ENCODE data around the gene MARCO. TPM values are rescaled to one million over a fixed set of nuclear protein-coding genes. Genes with fewer than 3 reads are reported as not detected.

MARCO gene
- total RNA-seq, 1 experiment from 2014 or later, result 0.54 TPM

- no peak for DNase-seq (ENCODE audit: low read depth, low spot score)
Observed at GRCh38 chr2:118980573-118980972, 38.6 kb downstream of the MARCO start.

DNA sequence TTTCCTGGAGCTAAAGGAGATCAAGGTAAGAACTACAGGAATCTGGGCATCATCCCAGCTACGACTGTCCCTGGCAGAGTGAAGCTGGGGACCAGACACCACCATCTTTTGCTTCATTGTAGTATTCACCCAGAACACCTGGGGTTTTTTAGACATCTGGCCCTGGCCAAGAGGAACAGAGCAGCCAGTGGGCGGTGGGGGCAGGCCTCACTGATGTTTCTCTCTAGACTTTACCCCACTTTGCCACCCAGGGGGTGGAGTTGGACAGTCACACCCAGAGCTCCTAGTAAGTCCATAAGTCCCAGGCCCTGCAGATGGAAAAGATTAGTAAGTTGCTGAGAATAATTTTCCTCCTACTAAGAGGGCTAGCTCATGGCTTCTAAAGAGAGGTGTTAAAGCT lies 39.6 kb downstream of the MARCO start:
- no peak for ATAC-seq
- intact Hi-C loops (cut with micrococcal nuclease), result no loop called here
- no peaks in the 10 kb centered on the region for H3K9me2 ChIP-seq (ENCODE audit: insufficient read depth)
- RAD21 ChIA-PET (ENCODE audit: low non-redundant PET in 1 of 2, low total read pairs in 2 of 2, uncharacterized antibody in 2 of 2, unreplicated experiment in 2 of 2), result no interaction called here
- H3K4me1 ChIP-seq (ENCODE audit: control insufficient read depth in 1 of 2, insufficient read depth in 2 of 2, low read length in 2 of 2), result no peaks in the 10 kb centered on the region
- no peak overlapping the region for H2AFZ ChIP-seq (ENCODE audit: low read depth, low read length, poor library complexity, severe bottlenecking)
- BruUV-seq (replicated peaks), result no TSS peak
- CTCF ChIA-PET, result no interaction called here
- POLR2A ChIA-PET, result no interaction called here
- H3K27ac ChIP-seq (ENCODE audit: low read depth, low read length), result no peak overlapping the region
- H3K79me2 ChIP-seq (ENCODE audit: insufficient read depth, low read length), result no peaks in the 10 kb centered on the region
- H3K27me3 ChIP-seq (ENCODE audit: insufficient read depth, low read length), result peaks cover 31% of the 10 kb centered on the region; the same call in 1 of the 2 replicates
- no peak overlapping the region for H3K9ac ChIP-seq (ENCODE audit: low read length)
- no peaks in the 10 kb centered on the region for H4K20me1 ChIP-seq (ENCODE audit: insufficient read depth)
- no peak overlapping the region for H3K4me2 ChIP-seq (ENCODE audit: low read length)
- no peak overlapping the region for H3K4me3 ChIP-seq (replicated peaks in 1 of 2; ENCODE audit: low read depth in 1 of 2, low read length in 2 of 2)
- TF ChIP-seq ELF1 (IDR thresholded peaks at IDR 0.05; ENCODE audit: borderline replicate concordance, low read depth), result no peak
- no peak for TF ChIP-seq JUND (IDR thresholded peaks at IDR 0.05)
- TF ChIP-seq, protein P1, sequence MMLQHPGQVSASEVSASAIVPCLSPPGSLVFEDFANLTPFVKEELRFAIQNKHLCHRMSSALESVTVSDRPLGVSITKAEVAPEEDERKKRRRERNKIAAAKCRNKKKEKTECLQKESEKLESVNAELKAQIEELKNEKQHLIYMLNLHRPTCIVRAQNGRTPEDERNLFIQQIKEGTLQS (IDR thresholded peaks at IDR 0.05), result no peak
- TF ChIP-seq EZH2 (IDR thresholded peaks at IDR 0.05), result no peak
- no peak for TF ChIP-seq POLR2A (IDR thresholded peaks at IDR 0.05; ENCODE audit: borderline replicate concordance, extremely low read depth, insufficient read depth, insufficient read length)
- TF ChIP-seq FOSL1 (IDR thresholded peaks at IDR 0.05; ENCODE audit: low read depth), result no peak
- TF ChIP-seq CEBPB (IDR thresholded peaks at IDR 0.05; ENCODE audit: low read depth), result no peak
- TF ChIP-seq RAD21 (IDR thresholded peaks at IDR 0.05; ENCODE audit: low read depth), result no peak
- no peak for TF ChIP-seq TCF7L2 (IDR thresholded peaks at IDR 0.05; ENCODE audit: borderline replicate concordance, extremely low read depth, insufficient read depth, insufficient read length)
- TF ChIP-seq, protein P2, sequence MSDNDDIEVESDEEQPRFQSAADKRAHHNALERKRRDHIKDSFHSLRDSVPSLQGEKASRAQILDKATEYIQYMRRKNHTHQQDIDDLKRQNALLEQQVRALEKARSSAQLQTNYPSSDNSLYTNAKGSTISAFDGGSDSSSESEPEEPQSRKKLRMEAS (IDR thresholded peaks at IDR 0.05), result no peak
- no peak for TF ChIP-seq YY1 (IDR thresholded peaks at IDR 0.05; ENCODE audit: extremely low read depth, insufficient replicate concordance, low read depth, low read length)
- no peak for TF ChIP-seq EGR1 (IDR thresholded peaks at IDR 0.05; ENCODE audit: low read depth)
- no peak for TF ChIP-seq ZNF274 (IDR thresholded peaks at IDR 0.05; ENCODE audit: low read depth, low read length)
- H3K9me3 ChIP-seq (ENCODE audit: control insufficient read depth in 1 of 2, insufficient read depth in 1 of 2, low read depth in 1 of 2, low read length in 2 of 2), result no peaks in the 10 kb centered on the region
- no peak for DNase-seq (ENCODE audit: low read depth, low spot score)
- H3K36me3 ChIP-seq (ENCODE audit: control insufficient read depth in 1 of 2, insufficient read depth in 2 of 2, low read length in 2 of 2), result no peaks in the 10 kb centered on the region

More at GRCh38 chr2:118980573-118980972, 38.6 kb downstream of the MARCO start:
- H3K27ac ChIP-seq (ENCODE audit: low read depth, low read length), result no peak overlapping the region
- no peak for TF ChIP-seq YY1 (IDR thresholded peaks at IDR 0.05; ENCODE audit: extremely low read depth, insufficient replicate concordance, low read depth, low read length)
- ATAC-seq, result no peak
- H3K4me3 ChIP-seq (replicated peaks in 1 of 2; ENCODE audit: low read depth in 1 of 2, low read length in 2 of 2), result no peak overlapping the region
- RAD21 ChIA-PET (ENCODE audit: low non-redundant PET in 1 of 2, low total read pairs in 2 of 2, uncharacterized antibody in 2 of 2, unreplicated experiment in 2 of 2), result no interaction called here
- peaks cover 24% of the 10 kb centered on the region for H3K27me3 ChIP-seq (ENCODE audit: insufficient read depth, low read length)
- no peak overlapping the region for H3K4me2 ChIP-seq (ENCODE audit: low read length)
- no peaks in the 10 kb centered on the region for H3K9me3 ChIP-seq (ENCODE audit: control insufficient read depth in 1 of 2, insufficient read depth in 1 of 2, low read depth in 1 of 2, low read length in 2 of 2)
- POLR2A ChIA-PET, result no interaction called here
- intact Hi-C loops (cut with micrococcal nuclease), result no loop called here
- H4K20me1 ChIP-seq (ENCODE audit: insufficient read depth), result no peaks in the 10 kb centered on the region
- no peaks in the 10 kb centered on the region for H3K79me2 ChIP-seq (ENCODE audit: insufficient read depth, low read length)
- no peaks in the 10 kb centered on the region for H3K9me2 ChIP-seq (ENCODE audit: insufficient read depth)
- H3K4me1 ChIP-seq (ENCODE audit: control insufficient read depth in 1 of 2, insufficient read depth in 2 of 2, low read length in 2 of 2), result no peaks in the 10 kb centered on the region
- no TSS peak for BruUV-seq (replicated peaks)
- CTCF ChIA-PET, result no interaction called here
- H3K36me3 ChIP-seq (ENCODE audit: control insufficient read depth in 1 of 2, insufficient read depth in 2 of 2, low read length in 2 of 2), result no peaks in the 10 kb centered on the region
- no peak overlapping the region for H3K9ac ChIP-seq (ENCODE audit: low read length)
- no peak overlapping the region for H2AFZ ChIP-seq (ENCODE audit: low read depth, low read length, poor library complexity, severe bottlenecking)

Data from HCT116 (cell line).